Embryonic facial prominence (tissue), 1 donor: ENCODE results near the gene MAML3.

Experiments used
- DNase-seq: peaks from one replicate; pipeline ENCODE4 v3.0.0-alpha.2; 2016; ENCODE audit errors: extremely low spot score

MAML3 gene

DNA sequence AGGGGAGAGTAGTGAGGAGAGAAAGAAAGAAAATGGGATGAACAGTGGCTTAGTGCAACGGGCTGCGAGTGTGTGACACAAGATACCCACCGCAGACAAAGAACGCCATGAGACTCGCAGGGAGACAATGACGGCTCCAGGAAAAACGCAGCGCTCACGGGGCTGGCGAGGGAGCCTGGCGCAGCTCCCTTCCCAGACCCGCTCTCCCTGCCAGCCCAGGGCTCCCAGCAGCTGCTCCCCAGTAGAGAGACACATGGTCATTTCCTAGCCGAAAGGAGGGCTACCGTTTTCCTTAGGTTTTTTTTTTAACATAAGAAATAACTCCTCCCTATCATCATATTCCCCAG, 149.5 kb downstream of the MAML3 start:
- DNase-seq, result no peak

DNA sequence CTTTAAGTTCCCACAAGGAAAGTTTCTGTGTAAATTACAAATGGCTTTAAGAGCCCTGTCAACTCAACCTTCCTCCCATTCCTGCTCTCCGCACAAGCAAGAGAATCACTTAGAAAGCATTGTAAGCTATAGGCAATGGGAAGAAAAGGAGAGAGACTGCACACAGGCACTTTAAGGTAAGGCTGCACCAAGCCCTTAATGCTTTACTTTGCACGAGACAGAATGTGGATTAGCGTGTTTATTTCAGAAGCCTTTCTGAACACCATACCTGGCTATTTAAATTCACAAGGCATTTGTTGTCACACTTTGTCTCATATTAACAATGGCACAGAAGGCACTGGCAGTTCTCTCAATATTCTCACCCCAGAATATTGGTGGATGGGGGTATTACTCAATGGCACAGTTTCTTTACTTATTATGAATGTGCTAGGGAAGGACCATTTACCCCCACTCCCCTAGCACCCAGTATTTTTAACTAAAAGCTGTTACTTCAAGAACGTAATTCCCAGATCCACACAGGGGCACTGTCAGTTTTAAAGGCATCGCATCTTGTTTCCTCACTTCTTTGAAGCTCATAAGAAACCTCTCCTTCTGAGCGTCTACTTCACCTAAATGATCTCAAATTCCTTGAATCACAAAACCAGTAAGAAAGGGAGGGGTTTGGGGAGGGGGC, 150.0 kb downstream of the MAML3 start:
- no peak for DNase-seq

DNA sequence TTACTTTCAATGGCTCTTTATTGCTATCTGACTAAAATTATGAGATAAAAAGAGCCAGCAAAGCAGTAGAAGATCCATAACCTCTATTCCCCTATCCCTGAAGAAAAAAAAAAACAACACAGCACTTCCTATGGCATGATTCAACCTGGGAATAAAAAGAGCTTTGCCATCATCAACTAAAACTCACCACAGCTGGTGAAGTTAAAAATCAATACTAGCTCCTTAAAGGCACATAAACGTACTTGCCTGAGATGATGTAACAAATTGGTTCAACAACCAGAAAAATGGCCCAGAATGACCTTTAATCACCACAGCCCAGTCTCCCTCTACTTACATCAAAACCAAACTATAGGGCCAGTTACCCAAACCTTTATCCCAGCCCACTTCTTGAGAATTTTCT, 153.8 kb downstream of the MAML3 start:
- no peak for DNase-seq

DNA sequence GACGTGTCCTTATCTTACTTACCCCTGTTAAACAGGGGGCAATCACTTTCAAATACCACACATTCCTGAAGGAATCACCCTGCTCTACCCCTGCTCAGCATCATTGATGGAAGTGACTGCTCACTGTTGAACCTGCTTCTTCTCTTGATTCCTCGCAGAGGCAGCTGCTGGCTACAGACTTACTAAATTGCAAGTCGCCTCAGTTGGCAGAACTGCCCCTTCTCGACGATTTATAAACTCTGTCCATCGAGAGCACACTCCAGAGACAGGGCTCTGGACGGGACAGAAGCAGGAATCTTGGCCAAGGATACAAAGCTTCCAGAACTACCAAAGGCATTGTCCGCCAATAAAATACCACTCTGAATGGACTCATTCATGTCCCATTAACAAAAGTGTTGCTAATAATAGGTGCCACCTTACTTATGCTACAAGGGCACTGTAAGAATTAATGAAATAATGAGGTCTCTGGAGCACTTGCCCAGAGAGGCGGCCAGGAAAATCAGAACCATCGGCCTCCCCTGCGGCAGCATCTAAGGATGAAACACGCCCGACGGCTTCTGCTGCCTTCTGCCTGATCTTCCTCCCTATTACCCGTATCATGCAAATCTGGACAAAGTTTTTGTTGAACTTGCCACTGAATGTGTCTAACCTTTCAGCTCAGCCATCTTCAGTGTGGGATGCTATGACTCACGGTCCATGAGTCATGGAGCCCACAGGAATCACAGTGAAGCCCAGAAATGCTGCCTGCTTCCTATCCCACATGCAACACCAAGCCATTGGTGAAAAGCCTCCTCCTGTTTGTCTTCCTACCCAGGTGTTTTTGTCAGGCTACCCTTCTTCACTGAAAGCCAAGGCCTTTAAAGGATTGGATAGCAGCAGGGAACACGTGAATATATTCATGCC, 164.9 kb downstream of the MAML3 start:
- DNase-seq, result no peak

DNA sequence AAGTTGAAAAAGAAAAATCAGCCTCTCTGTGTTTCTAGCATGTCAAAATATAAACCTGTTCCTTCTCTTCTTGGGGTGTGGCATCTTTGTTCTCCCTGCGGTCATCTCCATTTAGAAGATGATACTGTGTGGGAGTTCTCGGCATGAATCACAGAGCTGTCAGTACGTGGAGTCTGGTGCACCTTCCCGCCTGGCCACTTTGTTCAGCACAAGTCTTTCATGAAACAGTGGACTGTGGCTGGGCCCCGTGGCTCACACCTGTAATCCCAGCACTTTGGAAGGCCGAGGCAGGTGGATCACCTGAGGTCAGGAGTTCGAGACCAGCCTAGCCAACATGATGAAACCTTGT, 166.5 kb downstream of the MAML3 start:
- DNase-seq, result no peak

DNA sequence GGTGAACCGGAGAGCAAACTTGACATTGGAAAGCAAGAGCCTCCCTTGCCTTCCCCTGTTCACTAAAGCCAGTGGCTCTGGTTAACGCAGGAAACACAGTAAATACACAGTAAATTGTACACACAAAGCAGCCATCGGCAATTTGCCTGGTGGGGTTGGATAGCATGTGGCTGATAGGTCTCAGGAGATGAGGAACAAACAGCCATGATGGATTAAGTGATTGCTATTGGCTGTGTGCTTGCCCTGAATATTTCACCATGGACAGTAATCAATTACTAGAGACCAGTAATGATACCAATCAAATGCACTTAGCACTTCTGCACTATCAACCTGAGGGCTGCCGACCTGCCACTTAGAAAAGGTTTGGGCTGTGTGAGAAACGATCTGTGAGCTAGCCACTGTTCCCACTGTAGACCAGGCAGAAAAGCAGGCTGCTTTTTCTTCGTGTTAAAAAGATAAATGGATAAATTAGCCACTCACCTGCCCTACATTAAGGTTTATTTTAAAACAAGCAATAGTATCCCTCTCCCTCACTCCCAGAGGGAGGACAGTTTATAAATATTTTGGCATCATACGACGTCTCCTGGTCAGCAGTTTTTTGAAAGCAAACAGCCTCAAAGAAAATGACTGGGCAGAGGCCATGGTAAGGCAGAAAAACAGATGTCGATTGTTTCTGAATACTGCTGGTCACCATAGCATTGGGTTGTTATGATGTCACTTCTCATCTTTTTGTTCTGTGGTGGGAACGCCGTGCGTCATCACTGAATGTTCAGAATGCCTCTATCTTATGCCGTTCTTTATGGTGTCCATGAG, 167.1 kb downstream of the MAML3 start:
- no peak for DNase-seq

DNA sequence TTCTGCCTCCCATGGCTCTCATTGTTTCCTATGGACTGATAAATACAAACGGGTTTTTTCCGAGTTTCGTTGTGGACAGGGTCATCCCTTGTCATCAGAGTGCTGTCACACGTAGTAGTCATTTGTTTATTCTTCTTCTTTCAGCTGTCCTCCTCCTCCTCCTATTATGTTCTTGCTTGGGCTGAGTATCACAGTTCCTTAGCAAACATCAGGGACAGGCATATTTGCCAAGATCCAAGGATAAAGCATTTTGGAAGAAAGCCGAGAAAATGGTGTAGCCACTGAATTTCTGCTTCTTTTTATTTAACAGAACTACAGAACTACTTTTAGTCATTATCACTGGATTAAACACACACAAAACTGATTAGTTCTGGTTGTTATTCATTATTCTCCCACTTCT, 167.9 kb downstream of the MAML3 start:
- no peak for DNase-seq

DNA sequence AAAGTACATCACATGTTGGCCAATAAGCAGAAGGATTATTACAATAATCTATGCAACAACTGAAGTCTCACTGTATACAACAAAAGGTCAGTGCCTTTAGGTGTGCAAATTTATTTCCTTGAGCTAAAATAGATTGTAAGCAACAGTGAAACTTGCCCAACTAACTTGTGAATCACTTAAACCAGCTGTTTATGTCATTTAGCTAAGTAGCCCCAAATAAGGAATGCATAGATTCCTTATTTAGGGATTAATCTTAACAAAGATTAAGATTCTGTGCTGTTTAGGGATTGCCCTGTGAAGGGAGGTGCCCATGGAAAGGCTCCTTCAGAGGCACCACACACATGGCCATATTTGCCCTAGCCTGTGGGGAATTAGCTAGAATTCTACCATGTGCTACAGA, 168.6 kb downstream of the MAML3 start:
- no peak for DNase-seq

DNA sequence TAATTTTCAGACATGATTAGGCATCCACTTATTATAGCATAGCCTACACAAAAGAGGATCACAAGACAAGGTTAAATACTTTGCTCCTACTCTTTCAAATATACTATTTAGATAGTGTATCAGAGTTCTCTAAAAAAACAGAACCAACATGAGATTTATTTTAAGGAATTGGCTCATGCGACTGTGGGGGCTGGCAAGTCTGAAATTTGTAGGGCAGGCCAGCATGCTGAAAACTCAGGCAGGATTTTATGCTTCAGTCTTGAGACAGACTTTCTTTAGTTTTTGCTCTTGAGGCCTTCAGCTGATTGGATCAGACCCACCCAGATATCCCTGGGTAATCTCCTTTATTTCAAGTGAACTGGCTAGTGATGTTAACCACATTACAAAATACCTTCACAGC, 169.5 kb downstream of the MAML3 start:
- DNase-seq, result no peak

DNA sequence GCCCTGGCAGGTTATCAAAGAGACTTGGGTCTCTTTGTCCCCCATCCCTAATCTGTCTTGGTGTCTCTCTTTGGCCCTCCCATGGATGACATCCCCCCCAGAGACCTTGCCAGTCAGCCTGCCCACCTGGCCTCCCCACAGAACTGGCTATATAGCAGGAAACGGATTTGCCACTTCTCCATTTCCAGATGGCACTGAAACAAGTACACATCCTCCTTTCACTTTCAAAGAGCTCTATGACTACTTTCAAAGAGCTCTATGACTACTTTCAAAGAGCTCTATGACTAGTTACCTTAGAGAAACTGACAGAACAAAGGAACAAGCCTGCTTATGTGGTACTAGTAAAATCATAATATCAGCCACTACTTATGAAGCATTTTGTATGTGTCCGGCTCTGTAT, 175.3 kb downstream of the MAML3 start:
- DNase-seq, result no peak

DNA sequence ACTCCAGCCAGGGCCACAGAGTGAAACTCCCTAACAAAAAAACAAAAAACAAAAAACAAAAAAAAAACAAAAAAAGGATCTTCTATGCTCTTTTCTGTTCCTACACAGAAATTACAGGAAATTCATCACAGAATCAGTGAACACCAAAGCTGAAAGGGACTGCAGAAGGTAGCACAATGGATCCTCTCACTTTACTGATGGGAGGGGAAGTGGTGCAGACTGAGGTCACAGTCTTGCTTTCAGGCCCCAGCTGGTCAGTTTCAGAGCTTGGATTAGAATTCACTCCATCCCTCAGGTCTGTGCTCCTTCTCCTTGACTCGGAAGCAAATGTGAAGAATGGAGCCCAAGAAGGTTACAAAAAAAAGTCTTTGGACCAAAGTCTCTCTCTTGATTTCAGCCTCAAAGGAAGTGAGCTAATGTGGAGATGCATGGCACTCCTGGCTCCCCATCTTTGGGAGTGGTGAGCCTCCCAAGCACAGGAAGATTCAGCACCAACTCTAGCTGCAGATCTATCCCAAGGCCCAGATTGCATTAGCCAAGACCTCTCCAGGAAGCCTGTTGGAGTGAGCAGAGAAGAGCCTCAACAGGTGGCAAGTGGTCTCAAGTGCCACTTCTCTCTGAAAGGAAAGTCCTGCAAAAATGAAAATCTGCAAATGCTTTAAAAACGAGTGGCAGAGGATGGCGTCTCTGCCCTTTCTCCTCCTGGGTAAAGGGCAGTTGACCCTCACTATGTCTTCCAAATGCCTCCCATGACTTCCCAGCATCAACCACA, 176.0 kb downstream of the MAML3 start:
- DNase-seq, result no peak

DNA sequence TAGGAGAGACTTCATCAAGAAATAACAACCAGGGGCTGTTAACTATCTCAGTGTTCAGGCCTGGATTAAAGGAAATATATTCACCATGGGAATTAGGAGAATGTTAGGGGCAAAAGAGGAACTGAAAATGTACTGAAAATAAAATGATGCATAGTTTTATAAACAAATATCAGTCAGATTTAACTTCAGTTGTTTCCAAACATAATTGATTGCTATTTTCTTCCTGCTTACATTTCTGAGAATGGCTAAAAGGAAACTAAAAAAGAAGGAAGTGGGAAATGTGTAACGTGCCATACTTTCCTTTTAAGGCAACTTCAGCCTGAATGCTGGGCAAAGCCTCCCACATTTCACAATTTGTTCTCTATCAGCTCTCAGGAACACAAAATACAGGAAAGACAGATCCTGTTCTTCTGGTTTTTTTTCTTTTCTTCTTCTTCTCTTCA, 178.1 kb downstream of the MAML3 start:
- DNase-seq, result no peak

DNA sequence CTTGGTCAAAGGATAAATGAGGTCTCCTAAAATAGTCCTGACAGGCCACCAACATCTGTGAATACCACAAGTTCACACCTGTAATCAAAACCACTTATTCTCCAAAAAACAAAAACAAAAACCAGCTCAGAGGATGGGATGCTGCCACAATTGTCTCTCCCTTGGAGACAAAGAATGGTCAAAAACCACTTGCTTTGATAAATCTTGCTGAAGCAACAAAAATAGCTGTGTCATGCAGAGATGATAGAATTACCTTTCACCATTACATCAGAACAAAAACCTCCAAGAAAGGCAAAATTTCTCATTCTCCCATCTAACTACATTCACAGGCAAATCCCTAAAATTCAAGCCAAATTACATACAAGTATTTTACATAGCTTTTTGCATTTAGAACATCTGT, 180.4 kb downstream of the MAML3 start:
- DNase-seq, result no peak

DNA sequence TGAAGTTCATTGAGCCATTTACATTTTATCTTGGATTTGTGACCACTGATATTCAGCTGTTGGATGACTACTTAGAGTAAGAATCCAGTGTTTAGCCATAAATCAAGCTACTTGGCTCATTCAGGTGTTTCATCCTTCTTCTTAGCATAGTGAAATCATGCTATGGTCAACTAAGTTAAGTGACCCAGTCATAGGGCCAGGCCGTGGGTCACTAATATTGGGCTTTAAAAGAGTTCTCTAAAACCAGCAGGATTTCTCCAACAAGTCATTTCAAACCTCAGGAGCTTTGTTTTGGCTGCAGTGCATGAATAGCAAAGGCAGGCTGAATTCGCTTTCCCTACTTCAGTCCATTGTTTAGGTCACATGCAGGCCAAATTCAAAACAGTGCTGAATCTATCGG, 181.0 kb downstream of the MAML3 start:
- DNase-seq, result no peak

DNA sequence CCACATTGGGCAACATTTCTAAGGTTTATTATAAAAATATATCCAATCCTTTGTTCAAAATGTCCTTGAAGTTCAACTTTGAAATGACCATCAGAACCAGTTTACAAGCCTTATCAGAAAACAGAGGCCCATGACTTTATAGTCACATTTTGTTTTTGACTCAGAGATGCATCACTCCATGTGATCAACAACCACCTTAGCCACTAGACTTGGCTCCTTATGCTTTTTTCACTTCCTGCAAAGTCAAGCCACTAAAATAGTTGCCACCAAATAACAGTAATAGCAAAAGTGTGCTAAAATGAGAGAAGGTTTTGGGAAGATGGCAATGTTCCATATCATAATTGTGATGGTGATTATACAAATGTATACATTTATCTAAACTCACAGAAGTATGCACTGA, 181.7 kb downstream of the MAML3 start:
- no peak for DNase-seq

DNA sequence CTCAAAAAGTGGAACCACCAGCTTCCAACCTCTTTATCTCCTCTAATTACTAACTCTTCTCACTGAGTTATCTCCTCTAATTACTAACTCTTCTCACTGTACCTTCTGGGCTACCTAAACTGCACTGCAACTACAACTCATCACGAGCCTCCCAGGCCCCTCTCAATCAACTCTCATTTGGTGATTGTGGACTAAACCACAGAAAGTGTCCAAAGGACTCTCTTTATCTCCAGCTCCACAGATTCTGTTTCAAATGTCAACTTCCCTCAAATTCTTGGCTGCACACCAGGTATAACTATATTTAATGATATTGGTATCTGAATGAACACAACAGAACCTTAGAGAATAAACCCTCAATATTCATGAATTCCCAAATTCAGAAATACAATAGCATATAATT, 182.9 kb downstream of the MAML3 start:
- DNase-seq, result no peak

DNA sequence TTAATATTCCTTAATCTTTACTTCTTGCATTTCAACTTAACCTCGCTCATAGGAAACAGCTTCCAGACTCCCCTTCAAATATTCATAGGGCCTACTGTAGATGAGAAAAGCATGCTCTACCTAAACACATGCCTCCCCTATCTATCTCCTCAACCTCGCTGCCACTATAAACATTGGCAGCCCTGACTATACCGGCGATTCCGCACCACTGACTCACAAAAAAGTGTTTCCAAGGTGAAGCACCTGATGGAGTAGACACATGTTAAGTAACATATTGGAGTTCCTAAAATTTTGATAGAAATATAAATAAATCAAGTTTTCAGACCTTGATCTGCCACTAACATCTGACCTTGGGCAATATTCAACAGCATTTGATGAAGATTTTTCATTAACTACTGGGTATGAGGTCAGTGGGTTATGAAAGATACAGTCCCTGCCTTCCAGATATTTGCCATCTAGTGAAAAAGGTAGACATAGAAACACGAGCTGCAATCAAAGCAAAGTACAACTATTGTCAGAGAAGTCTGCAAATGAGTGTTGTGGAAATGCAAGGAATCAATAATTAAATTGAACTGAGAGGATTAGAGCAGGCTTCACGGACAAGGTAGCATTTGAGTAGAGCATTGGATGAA, 184.2 kb downstream of the MAML3 start:
- no peak for DNase-seq

DNA sequence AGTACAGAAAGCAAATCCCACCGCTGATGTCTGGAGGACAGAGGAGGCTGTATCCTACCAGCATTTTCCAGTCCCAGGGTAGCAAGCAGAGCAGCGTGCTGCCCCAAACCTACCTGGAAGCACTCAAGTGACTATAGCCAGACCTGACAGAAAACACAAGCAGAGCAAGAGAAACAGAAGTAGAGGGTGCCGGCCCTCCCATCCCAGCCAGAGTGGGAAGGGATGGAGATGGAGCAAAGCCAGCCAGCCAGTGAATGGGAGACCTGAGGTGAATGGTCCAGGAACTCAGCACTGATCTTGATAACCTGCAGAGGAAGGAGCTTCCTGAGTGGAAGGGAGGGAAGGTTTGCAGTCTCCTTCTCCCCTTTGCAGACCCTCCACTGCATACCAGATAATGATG, 185.2 kb downstream of the MAML3 start:
- DNase-seq, result no peak

DNA sequence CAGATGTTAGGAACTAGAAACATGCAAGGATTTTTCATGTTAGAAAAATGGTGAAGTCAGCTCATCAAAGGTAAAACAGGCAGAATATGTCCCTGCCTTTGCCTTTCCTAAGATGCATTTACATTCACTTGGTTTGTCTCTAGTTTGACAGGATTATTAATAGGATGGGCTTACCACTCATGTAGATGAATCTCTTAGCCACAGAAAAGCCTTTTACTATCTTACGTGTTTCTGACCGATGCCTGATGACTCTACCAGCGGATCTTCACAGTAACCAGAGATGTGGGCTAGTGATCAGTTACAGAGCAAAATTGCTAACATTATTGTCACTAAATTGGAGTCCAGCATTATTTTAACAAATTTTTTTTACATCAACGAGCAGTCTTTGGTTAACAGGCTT, 187.6 kb downstream of the MAML3 start:
- DNase-seq, result no peak

DNA sequence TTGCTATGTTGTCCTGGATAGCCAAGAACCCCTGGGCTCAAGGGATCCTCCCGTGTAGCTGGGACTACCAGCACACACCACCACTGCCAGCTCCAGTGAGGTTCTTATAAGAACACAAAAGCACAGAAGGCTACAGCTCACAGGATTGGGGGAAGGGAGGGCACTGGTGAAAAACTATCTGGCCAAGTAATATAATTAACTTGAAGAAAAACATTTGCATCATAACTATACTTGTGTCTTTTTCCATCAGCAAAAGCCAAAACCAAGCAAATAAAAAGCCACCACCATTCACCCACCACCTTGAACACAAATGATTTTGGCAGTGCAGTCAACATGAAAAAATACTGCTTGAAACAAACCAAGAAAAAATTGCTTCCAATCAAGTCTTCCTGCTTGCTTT, 188.2 kb downstream of the MAML3 start:
- DNase-seq, result no peak

DNA sequence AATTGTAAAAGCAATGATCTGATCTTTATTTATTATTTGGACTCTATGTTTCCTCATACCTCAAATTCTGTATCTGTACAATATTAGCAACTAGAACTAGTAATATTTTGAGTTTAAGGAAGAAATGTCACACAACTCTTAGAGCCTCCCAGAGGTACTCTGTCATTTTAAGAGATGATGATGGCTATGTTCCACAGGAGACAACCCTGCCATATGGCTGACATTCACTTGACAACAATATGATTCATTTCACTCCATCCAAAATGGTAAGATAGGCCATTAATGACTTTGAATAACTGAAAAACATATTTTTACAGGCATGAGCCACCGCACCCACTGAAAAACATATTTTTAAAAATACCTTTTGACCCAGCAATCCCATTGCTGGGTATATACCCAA, 190.3 kb downstream of the MAML3 start:
- no peak for DNase-seq
